CD4-positive, alpha-beta T cell treated with Interleukin-12 subunit alpha and Interleukin-12 subunit beta, for 1 hour (primary cell): ENCODE results near the gene DNM3.

ENCODE experiments used
- DNase-seq: peaks from one replicate; pipeline ENCODE4 v3.0.0-alpha.2; 2020

The DNM3 gene

GRCh38 chr1:172145231-172145651, 303.9 kb downstream of the DNM3 start:
- no peak for DNase-seq

- no peak for DNase-seq
Measured at GRCh38 chr1:172145656-172146055, 304.4 kb downstream of the DNM3 start.

GRCh38 chr1:172146141-172146850, 305.0 kb downstream of the DNM3 start:
- no peak for DNase-seq

DNA sequence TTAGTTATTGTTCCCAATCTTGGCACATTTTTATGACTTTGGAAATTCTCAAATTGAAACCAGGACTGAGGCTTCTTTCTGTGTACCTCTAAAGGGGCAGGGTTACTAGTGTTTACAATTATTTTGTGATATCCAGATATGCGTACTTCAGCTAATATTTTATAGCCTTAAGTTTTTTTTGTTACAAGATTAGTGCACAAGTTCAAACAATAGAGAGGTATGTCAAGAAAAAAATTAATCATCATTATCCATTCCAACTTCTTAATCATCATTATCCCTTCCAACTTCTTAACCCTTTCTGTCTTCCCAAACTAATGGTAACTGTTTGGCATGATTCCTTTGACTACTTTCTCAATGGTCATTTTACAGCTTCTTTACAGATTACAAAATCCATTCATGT, 306.2 kb downstream of the DNM3 start:
- no peak for DNase-seq

GRCh38 chr1:172148213-172148612, 306.9 kb downstream of the DNM3 start:
- DNase-seq = no peak

DNA sequence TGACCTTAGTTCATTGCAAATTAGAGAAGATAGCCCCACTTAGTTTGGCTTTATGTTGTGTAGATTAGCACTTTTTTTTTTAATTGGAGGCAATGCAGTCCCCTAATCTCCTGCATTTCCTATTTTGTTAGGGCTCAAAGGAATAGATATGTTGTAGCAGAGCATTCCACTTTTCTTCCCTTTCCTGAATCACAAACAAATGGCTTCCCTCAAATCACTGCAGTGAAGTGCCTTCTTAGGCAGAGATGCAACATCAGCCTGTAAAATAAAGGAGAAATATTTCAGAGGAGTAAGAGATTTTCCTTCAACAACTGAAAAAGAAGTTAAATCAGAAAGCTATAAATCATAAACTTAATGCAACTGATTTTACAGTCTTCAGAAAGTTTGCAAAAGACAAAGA, 307.4 kb downstream of the DNM3 start:
- DNase-seq = no peak

DNA sequence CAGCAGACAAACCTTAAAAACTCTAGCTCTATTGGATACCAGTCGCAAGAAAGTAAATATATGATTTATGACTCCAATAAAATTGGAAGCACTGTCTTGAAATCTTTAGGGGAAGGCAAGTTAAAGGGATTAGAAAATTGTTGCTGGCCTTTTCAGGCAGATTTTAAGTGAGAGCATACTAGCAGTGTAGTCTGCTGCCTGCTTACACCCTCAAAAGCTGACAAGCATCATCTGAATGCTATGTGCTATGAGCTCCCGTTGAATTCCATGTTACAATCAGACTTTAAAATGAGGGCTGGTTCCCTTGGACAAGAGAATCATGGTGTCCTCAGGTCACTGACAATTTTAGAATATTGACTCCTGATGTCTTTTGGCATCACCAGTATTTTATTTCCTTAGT, 308.0 kb downstream of the DNM3 start:
- DNase-seq = no peak

GRCh38 chr1:172154551-172154950, 313.3 kb downstream of the DNM3 start:
- peak; percentile 14 for DNase-seq

- DNase-seq = no peak
Measured at GRCh38 chr1:172155766-172156165, 314.5 kb downstream of the DNM3 start.

- DNase-seq = no peak
Measured at GRCh38 chr1:172162236-172162635, 320.9 kb downstream of the DNM3 start.

DNA sequence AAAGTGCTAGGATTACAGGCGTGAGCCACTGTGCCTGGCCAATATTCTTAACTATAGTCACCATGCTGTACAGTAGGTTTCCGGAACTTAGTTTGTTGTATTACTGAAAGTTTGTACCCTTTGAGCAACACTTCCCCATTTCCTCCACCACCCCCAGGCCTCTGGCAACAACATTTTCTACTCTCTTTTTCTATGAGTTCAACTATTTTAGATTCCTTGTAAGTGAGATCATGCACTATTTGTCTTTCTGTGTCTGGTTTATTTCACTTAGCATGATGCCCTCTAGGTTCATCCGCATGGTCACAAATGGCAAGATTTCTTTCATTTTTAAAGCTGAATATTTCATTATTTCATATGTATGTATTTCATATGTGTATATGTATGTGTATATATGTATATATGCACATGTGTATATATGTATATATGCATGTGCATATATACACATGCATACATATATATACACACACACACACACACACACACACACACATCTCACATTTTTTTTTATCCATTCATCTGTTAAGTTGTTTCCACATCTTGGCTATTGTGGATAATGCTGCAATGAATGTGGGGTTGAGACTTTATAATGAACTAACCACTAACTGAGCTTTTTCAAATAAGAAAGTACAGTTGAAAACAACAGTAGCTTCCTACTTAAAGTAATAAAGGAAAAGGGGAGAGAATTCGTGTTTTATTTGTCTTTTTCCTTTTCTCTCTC, 322.4 kb downstream of the DNM3 start:
- no peak for DNase-seq

- no peak for DNase-seq
Measured at GRCh38 chr1:172165403-172165802, 324.1 kb downstream of the DNM3 start.

GRCh38 chr1:172167796-172168596, 326.7 kb downstream of the DNM3 start:
- DNase-seq = no peak

GRCh38 chr1:172168597-172168872, 327.2 kb downstream of the DNM3 start:
- no peak for DNase-seq

- DNase-seq = no peak
Measured at GRCh38 chr1:172169836-172170235, 328.5 kb downstream of the DNM3 start.

DNA sequence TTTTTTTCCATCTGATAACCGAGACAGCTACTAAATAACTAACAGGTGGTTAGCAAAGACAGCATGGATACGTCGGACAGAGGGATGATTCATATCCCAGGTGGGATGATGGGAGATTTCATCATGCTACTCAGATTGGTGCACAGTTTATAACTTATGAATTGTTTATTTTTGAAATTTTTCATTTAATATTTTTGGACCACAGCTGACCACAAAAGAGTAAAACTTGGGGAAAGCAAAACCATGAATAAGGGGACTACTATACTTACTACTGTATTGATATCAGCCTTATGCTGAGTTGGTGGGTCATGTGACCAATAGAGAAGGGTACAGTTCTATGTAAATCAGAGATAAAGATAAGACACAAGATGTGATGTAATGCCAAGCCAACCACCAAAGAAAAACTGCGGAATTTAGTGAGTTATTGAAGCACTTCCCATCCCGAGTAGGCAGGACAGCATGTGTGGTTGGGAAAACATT, 331.1 kb downstream of the DNM3 start:
- no peak for DNase-seq

DNA sequence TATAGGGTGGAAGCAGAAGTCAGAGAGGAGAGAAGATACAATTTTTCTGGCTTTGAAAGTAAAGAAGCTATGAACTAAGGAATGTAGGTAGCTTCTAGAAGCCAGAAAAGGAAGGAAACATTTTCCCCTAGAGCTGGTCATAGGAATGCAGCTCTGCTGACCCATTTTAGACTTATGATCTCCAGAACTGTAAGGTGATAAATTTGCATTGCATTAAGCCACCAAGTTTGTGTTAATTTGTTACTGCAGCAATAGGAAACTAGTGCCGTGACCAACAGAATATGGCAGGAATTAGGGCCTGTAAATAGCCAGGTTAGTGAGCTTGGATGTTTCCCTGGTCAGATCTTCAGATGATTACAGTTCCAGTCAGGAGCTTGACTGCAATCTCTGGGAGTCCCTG, 334.9 kb downstream of the DNM3 start:
- DNase-seq = no peak

DNA sequence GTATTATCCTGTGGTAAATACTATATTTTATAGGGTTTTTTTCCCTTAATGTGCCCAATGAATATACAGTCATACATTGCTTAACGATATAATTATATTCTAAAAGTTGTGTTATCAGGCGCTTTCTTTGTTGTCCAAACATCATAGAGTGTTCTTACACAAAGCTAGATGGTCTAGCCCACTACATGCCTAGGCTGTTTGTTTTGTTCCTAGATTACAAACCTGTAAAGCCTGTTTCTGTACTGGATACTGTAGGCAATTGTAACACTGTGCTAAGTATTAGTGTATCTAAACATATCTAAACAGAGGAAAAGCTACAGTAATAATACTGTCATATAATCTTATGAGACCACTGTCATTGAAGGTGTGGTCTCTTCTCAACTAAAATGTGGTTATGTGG, 336.6 kb downstream of the DNM3 start:
- DNase-seq = no peak

DNA sequence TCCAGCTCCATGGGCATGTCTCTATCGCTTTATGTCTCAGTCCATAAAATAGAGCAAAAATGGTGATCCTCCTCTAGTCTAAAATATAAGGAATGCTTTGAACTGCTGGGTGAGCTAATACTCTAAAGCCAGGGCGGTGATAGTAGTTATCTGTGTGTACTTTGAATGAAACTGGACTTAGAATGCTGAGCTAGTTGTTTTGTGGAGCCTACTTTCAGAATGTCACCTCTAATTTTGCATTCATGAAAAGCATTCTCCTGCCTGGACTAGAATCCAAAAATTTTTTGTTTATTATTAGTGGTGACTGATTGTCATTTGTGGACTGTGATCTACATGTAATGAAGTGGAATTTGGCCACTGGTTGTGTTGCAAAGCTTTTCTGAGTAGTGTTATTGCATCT, 337.6 kb downstream of the DNM3 start:
- no peak for DNase-seq

- no peak for DNase-seq
Measured at GRCh38 chr1:172179918-172180317, 338.6 kb downstream of the DNM3 start.

- DNase-seq = peak; percentile 57
Measured at GRCh38 chr1:172180501-172181285, 339.4 kb downstream of the DNM3 start.

- no peak for DNase-seq
Measured at GRCh38 chr1:172184506-172185191, 343.4 kb downstream of the DNM3 start.
